ENCODE data around the gene DLK1.

DLK1 gene

GRCh38 chr14:100719976-100720520 is 6.6 kb upstream of the DLK1 start:
- no peak for ATAC-seq
- Mint-ChIP-seq H3K9me3 (no peaks in the 10 kb centered on the region), H3K36me3 (no peaks in the 10 kb centered on the region)

GRCh38 chr14:100721568-100721967 is 5.1 kb upstream of the DLK1 start:
- no peaks in the 10 kb centered on the region for H3K9me3 Mint-ChIP-seq
- ATAC-seq: no peak
- DNase-seq (ENCODE audit: low spot score in 2 of 2): no peak
- peaks cover 7% of the 10 kb centered on the region for H3K4me1 Mint-ChIP-seq
- no peak overlapping the region for H3K4me3 Mint-ChIP-seq
- no peak overlapping the region for H3K27ac Mint-ChIP-seq
- H3K36me3 Mint-ChIP-seq: no peaks in the 10 kb centered on the region

More at GRCh38 chr14:100719976-100720520, 6.6 kb upstream of the DLK1 start:
- Mint-ChIP-seq H3K27ac (no peak overlapping the region), H3K4me3 (no peak overlapping the region), H3K4me1 (no peaks in the 10 kb centered on the region)
- no peak for DNase-seq (ENCODE audit: low spot score in 2 of 2)

GRCh38 chr14:100722367-100722766 is 4.3 kb upstream of the DLK1 start:
- no peaks in the 10 kb centered on the region for H3K36me3 Mint-ChIP-seq
- ATAC-seq (no peak), DNase-seq (ENCODE audit: low spot score in 2 of 2) (no peak)
- H3K9me3 Mint-ChIP-seq: no peaks in the 10 kb centered on the region
- no peak overlapping the region for H3K4me3 Mint-ChIP-seq
- H3K4me1 Mint-ChIP-seq: peaks cover 7% of the 10 kb centered on the region
- H3K27ac Mint-ChIP-seq: no peak overlapping the region

GRCh38 chr14:100723135-100723829 is 3.4 kb upstream of the DLK1 start:
- Mint-ChIP-seq H3K4me3 (no peak overlapping the region), H3K36me3 (no peaks in the 10 kb centered on the region), H3K9me3 (no peaks in the 10 kb centered on the region), H3K27ac (no peak overlapping the region), H3K4me1 (peaks cover 7% of the 10 kb centered on the region)
- no peak for ATAC-seq
- no peak for DNase-seq (ENCODE audit: low spot score in 2 of 2)

- no peak for DNase-seq (ENCODE audit: low spot score in 2 of 2)
- H3K27ac Mint-ChIP-seq: no peak overlapping the region
- H3K4me3 Mint-ChIP-seq: no peak overlapping the region
- H3K36me3 Mint-ChIP-seq: no peaks in the 10 kb centered on the region
- no peak for ATAC-seq
- peaks cover 9% of the 10 kb centered on the region for H3K4me1 Mint-ChIP-seq
- no peaks in the 10 kb centered on the region for H3K9me3 Mint-ChIP-seq
Observed at GRCh38 chr14:100723830-100724437, 2.8 kb upstream of the DLK1 start.

GRCh38 chr14:100724536-100724935 is 2.2 kb upstream of the DLK1 start:
- no peaks in the 10 kb centered on the region for H3K9me3 Mint-ChIP-seq
- peaks cover 13% of the 10 kb centered on the region for H3K4me1 Mint-ChIP-seq
- H3K4me3 Mint-ChIP-seq: no peak overlapping the region
- no peak for ATAC-seq
- DNase-seq (ENCODE audit: low spot score in 2 of 2): no peak
- no peak overlapping the region for H3K27ac Mint-ChIP-seq
- H3K36me3 Mint-ChIP-seq: no peaks in the 10 kb centered on the region

GRCh38 chr14:100725587-100726387 is 905 bp upstream of the DLK1 start:
- no peaks in the 10 kb centered on the region for H3K9me3 Mint-ChIP-seq
- H3K36me3 Mint-ChIP-seq: no peaks in the 10 kb centered on the region
- H3K4me1 Mint-ChIP-seq: peaks cover 13% of the 10 kb centered on the region
- DNase-seq (ENCODE audit: low spot score in 2 of 2) (no peak), ATAC-seq (no peak)
- H3K4me3 Mint-ChIP-seq: no peak overlapping the region
- no peak overlapping the region for H3K27ac Mint-ChIP-seq

- no peak for ATAC-seq
- Mint-ChIP-seq H3K36me3 (no peaks in the 10 kb centered on the region), H3K27ac (no peak overlapping the region), H3K4me3 (no peak overlapping the region), H3K9me3 (no peaks in the 10 kb centered on the region), H3K4me1 (peaks cover 13% of the 10 kb centered on the region)
- no peak for DNase-seq (ENCODE audit: low spot score in 2 of 2)
Observed at GRCh38 chr14:100727086-100727872, 587 bp downstream of the DLK1 start.

GRCh38 chr14:100727873-100728240 is 1.2 kb downstream of the DLK1 start:
- ATAC-seq (no peak), DNase-seq (ENCODE audit: low spot score in 2 of 2) (no peak)
- H3K9me3 Mint-ChIP-seq: no peaks in the 10 kb centered on the region
- H3K36me3 Mint-ChIP-seq: no peaks in the 10 kb centered on the region
- no peak overlapping the region for H3K4me3 Mint-ChIP-seq
- no peak overlapping the region for H3K27ac Mint-ChIP-seq
- H3K4me1 Mint-ChIP-seq: peaks cover 13% of the 10 kb centered on the region

GRCh38 chr14:100728962-100729361 is 2.3 kb downstream of the DLK1 start:
- H3K4me1 Mint-ChIP-seq: peaks cover 13% of the 10 kb centered on the region
- H3K9me3 Mint-ChIP-seq: no peaks in the 10 kb centered on the region
- no peak overlapping the region for H3K4me3 Mint-ChIP-seq
- H3K27ac Mint-ChIP-seq: no peak overlapping the region
- ATAC-seq (no peak), DNase-seq (ENCODE audit: low spot score in 2 of 2) (no peak)
- no peaks in the 10 kb centered on the region for H3K36me3 Mint-ChIP-seq

- no peaks in the 10 kb centered on the region for H3K36me3 Mint-ChIP-seq
- no peaks in the 10 kb centered on the region for H3K9me3 Mint-ChIP-seq
- ATAC-seq: no peak
- H3K4me1 Mint-ChIP-seq: peaks cover 13% of the 10 kb centered on the region
- no peak overlapping the region for H3K27ac Mint-ChIP-seq
- no peak overlapping the region for H3K4me3 Mint-ChIP-seq
- no peak for DNase-seq (ENCODE audit: low spot score in 2 of 2)
Observed at GRCh38 chr14:100729982-100730381, 3.3 kb downstream of the DLK1 start.

GRCh38 chr14:100730581-100730980 is 3.9 kb downstream of the DLK1 start:
- H3K4me1 Mint-ChIP-seq: peaks cover 12% of the 10 kb centered on the region
- no peaks in the 10 kb centered on the region for H3K9me3 Mint-ChIP-seq
- no peak overlapping the region for H3K27ac Mint-ChIP-seq
- no peak overlapping the region for H3K4me3 Mint-ChIP-seq
- ATAC-seq (no peak), DNase-seq (ENCODE audit: low spot score in 2 of 2) (no peak)
- no peaks in the 10 kb centered on the region for H3K36me3 Mint-ChIP-seq

GRCh38 chr14:100731011-100731670 is 4.4 kb downstream of the DLK1 start:
- Mint-ChIP-seq H3K4me3 (no peak overlapping the region), H3K27ac (no peak overlapping the region), H3K4me1 (peaks cover 6% of the 10 kb centered on the region), H3K9me3 (no peaks in the 10 kb centered on the region), H3K36me3 (no peaks in the 10 kb centered on the region)
- DNase-seq (ENCODE audit: low spot score in 2 of 2) (no peak), ATAC-seq (no peak)

GRCh38 chr14:100731846-100732765 is 5.4 kb downstream of the DLK1 start:
- DNase-seq (ENCODE audit: low spot score in 2 of 2): no peak
- ATAC-seq: no peak

More at GRCh38 chr14:100731846-100732765, 5.4 kb downstream of the DLK1 start:
- Mint-ChIP-seq H3K4me1 (peaks cover 6% of the 10 kb centered on the region), H3K4me3 (no peak overlapping the region), H3K36me3 (no peaks in the 10 kb centered on the region), H3K9me3 (no peaks in the 10 kb centered on the region), H3K27ac (no peak overlapping the region)
